Endodermal cell (in vitro differentiated cells): Measurements from ENCODE around the gene LRRC36. TPM values are rescaled to one million over a fixed set of nuclear protein-coding genes. Genes with fewer than 3 reads are reported as not detected.

ENCODE experiments used
- DNase-seq: peaks from one replicate; pipeline ENCODE4 v3.0.0-alpha.2; 2017
- H3K27ac ChIP-seq: 2 replicates; pipeline ENCODE4 v1.5.1; 2013; ENCODE audit warnings: mild to moderate bottlenecking, low read depth, low read length, moderate library complexity
- H3K27me3 ChIP-seq: 2 replicates; pipeline ENCODE4 v1.6.1; 2013; ENCODE audit warnings: mild to moderate bottlenecking, low read length, moderate library complexity; ENCODE audit not compliant: insufficient read depth, control insufficient read depth, poor library complexity, severe bottlenecking
- H3K36me3 ChIP-seq: 2 replicates; pipeline ENCODE4 v1.7.0; 2013; ENCODE audit warnings: mild to moderate bottlenecking, low read length, moderate library complexity; ENCODE audit not compliant: control insufficient read depth, insufficient read depth
- H3K4me1 ChIP-seq: one replicate; pipeline ENCODE4 v1.7.0; 2013; ENCODE audit warnings: low read length; ENCODE audit not compliant: control insufficient read depth, insufficient read depth
- H3K4me3 ChIP-seq: 2 replicates; pipeline ENCODE4 v1.5.1; 2013; ENCODE audit warnings: mild to moderate bottlenecking, low read length, moderate library complexity
- H3K9ac ChIP-seq: 2 replicates; pipeline ENCODE4 v1.6.1; 2013; ENCODE audit warnings: mild to moderate bottlenecking, low read length, moderate library complexity; ENCODE audit not compliant: poor library complexity, severe bottlenecking; ENCODE audit errors: extremely low read depth
- H3K9me3 ChIP-seq: 2 replicates; pipeline ENCODE4 v1.6.1; 2013; ENCODE audit warnings: mild to moderate bottlenecking, low read length, moderate library complexity; ENCODE audit not compliant: control insufficient read depth
- H3K27ac Mint-ChIP-seq: 2 replicates; pipeline ENCODE4 v1.8.0; 2020; ENCODE audit warnings: mixed read lengths
- H3K27me3 Mint-ChIP-seq: 2 replicates; pipeline ENCODE4 v1.8.0; 2021; ENCODE audit warnings: mild to moderate bottlenecking, mixed read lengths; ENCODE audit not compliant: insufficient read depth
- H3K36me3 Mint-ChIP-seq: 2 replicates; pipeline ENCODE4 v1.8.0; 2020; ENCODE audit warnings: low read depth, mixed read lengths
- H3K4me1 Mint-ChIP-seq: 2 replicates; pipeline ENCODE4 v1.8.0; 2020; ENCODE audit warnings: mixed read lengths
- H3K4me3 Mint-ChIP-seq: 2 replicates; pipeline ENCODE4 v1.8.0; 2020; ENCODE audit warnings: mild to moderate bottlenecking, moderate library complexity, mixed read lengths
- H3K9me3 Mint-ChIP-seq: 2 replicates; pipeline ENCODE4 v1.8.0; 2020; ENCODE audit warnings: mild to moderate bottlenecking, mixed read lengths
- WGBS, 2 experiments: methylation state at CpG; one replicate each; pipeline versions ENCODE4 v1.1.5 to v1.1.7; 2013; ENCODE audit warnings: missing lambda C conversion rate in 2 of 2, mixed read lengths in 1 of 2; ENCODE audit not compliant: insufficient coverage in 1 of 2, insufficient read length in 1 of 2; 5-methylcytosine and 5-hydroxymethylcytosine counted together
- total RNA-seq, 2 donors: library from RNA; stranded (reverse); fragmentation: NEBNext Ultra II Directional in 1 of 2; extraction: Animal tissue kit (Norgen Biotek cat#: 25700) in 1 of 2; gene quantifications; 2 replicates in 1 of 2; 3 replicates in 1 of 2; pipeline ENCODE4 v1.2.1, GENCODE V29; 2021
- TF ChIP-seq, protein P1 (sequence below): fragments of 200-600 bp; sonication (generic); conservative IDR thresholded peaks from 2 replicates; pipeline ENCODE4 v1.5.0; 2021; ENCODE audit warnings: antibody characterized with exemption, mild to moderate bottlenecking

Gene LRRC36
- total RNA-seq, 2 donors from 2014 or later = 0.73 TPM; not detected in 1

DNA sequence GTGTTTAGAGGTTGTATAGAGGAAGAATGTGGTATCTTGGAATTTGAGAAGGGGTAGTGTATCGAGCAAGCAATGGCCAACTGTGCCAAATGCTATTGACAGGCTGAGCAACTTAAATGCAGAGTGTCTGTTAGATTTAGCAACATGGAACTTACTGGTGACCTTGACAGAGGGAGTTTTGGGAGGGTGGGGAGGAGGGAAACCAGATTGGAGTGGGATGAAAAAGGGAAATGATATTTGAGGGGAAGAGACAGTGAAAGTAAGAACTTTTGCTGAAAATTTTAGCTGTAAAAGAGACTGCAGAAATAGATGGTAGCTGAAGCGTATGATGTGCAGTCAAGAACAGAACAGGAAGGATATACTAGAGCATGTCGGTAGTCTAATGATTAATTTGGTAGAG is 1.1 kb downstream of the LRRC36 start:
- Mint-ChIP-seq H3K27ac (no peak overlapping the region), H3K27me3 (peaks cover 34% of the 10 kb centered on the region), H3K9me3 (no peaks in the 10 kb centered on the region)

GRCh38 chr16:67329901-67330300 is 3.3 kb downstream of the LRRC36 start:
- Mint-ChIP-seq H3K27me3 (peaks cover 18% of the 10 kb centered on the region), H3K27ac (no peak overlapping the region), H3K36me3 (no peaks in the 10 kb centered on the region), H3K9me3 (peaks cover 10% of the 10 kb centered on the region), H3K4me3 (no peak overlapping the region), H3K4me1 (peaks cover 3% of the 10 kb centered on the region)
- Histone ChIP-seq H3K27ac (no peak overlapping the region), H3K4me1 (no peaks in the 10 kb centered on the region), H3K27me3 (no peaks in the 10 kb centered on the region), H3K9ac (no peak overlapping the region), H3K4me3 (no peak overlapping the region), H3K9me3 (no peaks in the 10 kb centered on the region), H3K36me3 (no peaks in the 10 kb centered on the region)
- no peak for DNase-seq
- TF ChIP-seq, protein P1, sequence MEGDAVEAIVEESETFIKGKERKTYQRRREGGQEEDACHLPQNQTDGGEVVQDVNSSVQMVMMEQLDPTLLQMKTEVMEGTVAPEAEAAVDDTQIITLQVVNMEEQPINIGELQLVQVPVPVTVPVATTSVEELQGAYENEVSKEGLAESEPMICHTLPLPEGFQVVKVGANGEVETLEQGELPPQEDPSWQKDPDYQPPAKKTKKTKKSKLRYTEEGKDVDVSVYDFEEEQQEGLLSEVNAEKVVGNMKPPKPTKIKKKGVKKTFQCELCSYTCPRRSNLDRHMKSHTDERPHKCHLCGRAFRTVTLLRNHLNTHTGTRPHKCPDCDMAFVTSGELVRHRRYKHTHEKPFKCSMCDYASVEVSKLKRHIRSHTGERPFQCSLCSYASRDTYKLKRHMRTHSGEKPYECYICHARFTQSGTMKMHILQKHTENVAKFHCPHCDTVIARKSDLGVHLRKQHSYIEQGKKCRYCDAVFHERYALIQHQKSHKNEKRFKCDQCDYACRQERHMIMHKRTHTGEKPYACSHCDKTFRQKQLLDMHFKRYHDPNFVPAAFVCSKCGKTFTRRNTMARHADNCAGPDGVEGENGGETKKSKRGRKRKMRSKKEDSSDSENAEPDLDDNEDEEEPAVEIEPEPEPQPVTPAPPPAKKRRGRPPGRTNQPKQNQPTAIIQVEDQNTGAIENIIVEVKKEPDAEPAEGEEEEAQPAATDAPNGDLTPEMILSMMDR = no peak
- WGBS, 2 experiments = 90 to 95% methylated on average over 2 to 4 of the region's 5 CpGs

More for the DNA sequence above, 1.1 kb downstream of the LRRC36 start:
- H3K9me3 ChIP-seq = no peaks in the 10 kb centered on the region
- H3K4me1 Mint-ChIP-seq = peaks cover 7% of the 10 kb centered on the region
- no peak overlapping the region for H3K4me3 Mint-ChIP-seq
- H3K27me3 ChIP-seq = no peaks in the 10 kb centered on the region
- TF ChIP-seq, protein P1 = no peak
- H3K36me3 Mint-ChIP-seq = no peaks in the 10 kb centered on the region
- WGBS, 2 experiments = 92 to 96% methylated on average over 2 to 3 of the region's 3 CpGs
- peak overlapping the region; percentile 70 for H3K4me3 ChIP-seq
- no peak overlapping the region for H3K27ac ChIP-seq
- no peak for DNase-seq
- no peaks in the 10 kb centered on the region for H3K36me3 ChIP-seq
- H3K4me1 ChIP-seq = no peaks in the 10 kb centered on the region
- H3K9ac ChIP-seq = no peak overlapping the region

DNA sequence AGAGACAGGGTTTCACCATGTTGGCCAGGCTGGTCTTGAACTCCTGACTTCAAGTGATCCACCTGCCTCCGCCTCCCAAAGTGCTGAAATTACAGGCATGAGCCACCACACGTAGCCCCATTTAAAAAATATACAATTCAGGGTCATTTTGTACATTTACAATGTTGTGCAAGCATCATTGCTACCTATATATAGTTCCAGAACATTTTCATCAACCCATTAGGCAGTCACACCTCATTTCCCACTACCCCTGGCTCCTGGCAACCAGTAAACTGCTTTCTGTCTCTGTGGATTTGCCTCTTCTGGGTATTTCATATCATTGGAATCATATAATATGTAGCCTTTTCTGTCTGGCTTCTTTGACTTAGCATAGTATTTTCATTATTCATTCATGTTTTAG is 6.7 kb downstream of the LRRC36 start:
- H3K27ac ChIP-seq = no peak overlapping the region
- Mint-ChIP-seq H3K4me1 (no peaks in the 10 kb centered on the region), H3K36me3 (no peaks in the 10 kb centered on the region), H3K9me3 (peaks cover 24% of the 10 kb centered on the region), H3K27ac (no peak overlapping the region), H3K4me3 (no peak overlapping the region), H3K27me3 (peaks cover 7% of the 10 kb centered on the region)
- no peak overlapping the region for H3K9ac ChIP-seq
- TF ChIP-seq, protein P1 = no peak
- H3K4me3 ChIP-seq = no peak overlapping the region
- WGBS, 2 experiments = 61 to 74% methylated on average over 2 of the region's 2 CpGs
- no peaks in the 10 kb centered on the region for H3K4me1 ChIP-seq
- H3K9me3 ChIP-seq = no peaks in the 10 kb centered on the region
- no peak for DNase-seq
- H3K36me3 ChIP-seq = no peaks in the 10 kb centered on the region
- no peaks in the 10 kb centered on the region for H3K27me3 ChIP-seq
